Right kidney (tissue), 1 donor: Measurements from ENCODE around the gene CLCN2.
A peak's percentile ranks its signal among the peaks of the same experiment; 100 is the strongest.

Source experiments
- DNase-seq: peaks from one replicate; pipeline ENCODE4 v3.0.0-alpha.2; 2016

The CLCN2 gene

DNA sequence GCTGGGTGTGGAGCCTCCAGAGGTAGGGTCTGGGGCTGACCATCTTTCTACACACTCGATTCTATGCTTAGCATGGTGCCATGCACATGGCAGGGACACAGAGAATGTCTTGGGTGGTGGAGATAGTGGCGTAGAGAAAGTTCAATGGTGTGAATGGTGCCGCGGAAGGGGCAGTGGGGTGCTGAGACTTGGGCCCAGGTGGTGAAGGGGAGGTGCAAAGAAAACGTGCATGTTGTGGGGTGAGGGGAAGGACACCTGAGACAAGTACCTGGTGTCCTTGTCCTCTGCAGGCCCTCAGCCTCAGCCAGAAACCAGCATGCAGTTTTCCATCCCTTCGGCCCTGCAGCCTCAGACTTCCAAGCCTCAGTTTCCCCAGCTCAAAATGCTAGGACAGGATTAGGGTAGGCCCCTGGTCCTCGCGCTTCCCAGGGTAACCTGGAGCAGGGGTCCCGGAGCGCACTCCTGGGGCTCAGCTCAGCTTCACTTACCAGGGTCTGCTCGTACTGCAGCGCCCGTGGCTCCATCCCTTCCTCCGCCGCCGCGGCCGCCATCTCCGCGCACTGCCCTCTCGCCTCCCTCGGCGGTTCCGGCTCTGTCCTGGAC is 375 bp downstream of the CLCN2 start:
- DNase-seq: peak; percentile 82

DNA sequence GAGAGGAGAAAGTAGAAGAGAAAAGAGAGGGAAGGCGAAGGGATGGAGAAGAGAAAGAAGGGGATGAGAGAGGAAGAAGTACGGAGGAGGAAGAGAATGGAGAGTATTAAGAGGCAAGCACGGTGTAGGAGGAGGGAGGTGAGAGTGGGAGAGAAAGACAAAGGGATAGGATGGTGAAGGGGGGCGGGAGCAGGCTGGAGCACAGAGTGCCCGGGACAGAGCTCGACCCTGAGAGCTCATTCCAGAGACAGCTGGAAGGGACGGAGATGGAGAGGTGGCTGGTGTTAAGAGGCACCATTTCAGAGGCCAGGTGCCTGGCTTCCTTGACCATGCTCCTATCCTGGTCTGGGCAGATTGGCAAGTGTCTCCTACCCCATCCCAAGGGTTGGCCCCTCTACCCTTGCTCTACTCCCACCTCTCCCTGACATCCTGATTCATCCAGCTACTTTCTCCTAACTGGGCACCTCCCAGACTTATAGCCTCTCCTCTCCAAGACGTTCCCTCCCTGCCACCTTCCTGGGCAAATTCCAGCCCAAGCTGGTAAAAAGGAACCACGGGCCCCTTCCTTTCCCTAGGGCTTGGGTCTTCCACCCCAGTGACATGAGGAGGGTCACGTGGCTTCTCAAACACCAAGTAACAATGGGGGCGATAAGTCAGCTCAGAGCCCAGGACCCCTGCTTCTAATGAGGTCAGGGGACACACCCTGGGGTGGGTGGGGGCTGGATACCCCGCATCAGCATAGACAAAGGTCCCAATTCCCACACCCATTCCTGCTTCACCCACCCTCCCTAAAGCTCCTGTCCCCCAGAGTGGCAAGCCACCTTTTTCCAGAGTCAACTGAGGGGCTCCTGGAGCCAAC is 1.1 kb downstream of the CLCN2 start:
- no peak for DNase-seq

DNA sequence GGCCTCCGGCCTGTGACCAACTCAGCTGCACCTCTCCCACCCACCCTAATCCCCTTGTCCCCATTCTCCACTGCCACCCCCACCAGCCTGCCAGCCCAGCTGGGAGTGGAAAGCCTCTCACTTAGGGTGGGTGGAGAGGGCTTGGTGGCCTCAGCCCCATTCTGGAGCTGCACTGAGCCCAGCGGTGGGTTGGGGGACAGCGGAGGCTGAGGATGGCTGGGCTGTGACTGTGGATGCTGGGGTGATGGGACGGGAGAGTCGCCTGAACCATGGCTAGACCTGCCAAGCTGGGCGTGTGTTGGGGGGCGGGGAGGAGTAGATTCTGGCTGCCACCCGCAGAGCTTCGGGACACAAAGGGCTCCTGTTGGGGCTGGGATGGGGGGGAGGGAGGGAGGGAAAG is 1.8 kb downstream of the CLCN2 start:
- no peak for DNase-seq

DNA sequence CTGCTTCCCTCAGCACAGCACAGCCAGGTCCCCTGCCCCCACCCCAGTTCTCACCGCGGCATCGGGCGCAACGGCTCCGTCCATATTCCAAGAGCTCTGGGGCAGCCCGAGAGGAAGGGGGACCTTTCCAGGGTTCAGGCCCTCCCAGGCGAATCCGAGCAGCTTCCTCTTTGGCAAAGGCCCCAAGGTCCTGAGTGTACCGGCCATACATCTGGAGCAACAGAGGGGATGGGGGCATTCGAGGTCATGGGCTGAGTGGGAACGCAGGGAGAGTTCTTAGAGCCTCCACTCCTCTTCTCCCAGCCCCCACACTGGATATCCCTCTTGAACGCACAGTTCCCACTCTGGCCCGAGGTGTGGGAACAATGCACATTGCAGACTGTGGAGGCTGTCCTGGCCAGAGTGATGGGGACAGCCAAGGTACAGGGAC is 2.5 kb downstream of the CLCN2 start:
- no peak for DNase-seq

DNA sequence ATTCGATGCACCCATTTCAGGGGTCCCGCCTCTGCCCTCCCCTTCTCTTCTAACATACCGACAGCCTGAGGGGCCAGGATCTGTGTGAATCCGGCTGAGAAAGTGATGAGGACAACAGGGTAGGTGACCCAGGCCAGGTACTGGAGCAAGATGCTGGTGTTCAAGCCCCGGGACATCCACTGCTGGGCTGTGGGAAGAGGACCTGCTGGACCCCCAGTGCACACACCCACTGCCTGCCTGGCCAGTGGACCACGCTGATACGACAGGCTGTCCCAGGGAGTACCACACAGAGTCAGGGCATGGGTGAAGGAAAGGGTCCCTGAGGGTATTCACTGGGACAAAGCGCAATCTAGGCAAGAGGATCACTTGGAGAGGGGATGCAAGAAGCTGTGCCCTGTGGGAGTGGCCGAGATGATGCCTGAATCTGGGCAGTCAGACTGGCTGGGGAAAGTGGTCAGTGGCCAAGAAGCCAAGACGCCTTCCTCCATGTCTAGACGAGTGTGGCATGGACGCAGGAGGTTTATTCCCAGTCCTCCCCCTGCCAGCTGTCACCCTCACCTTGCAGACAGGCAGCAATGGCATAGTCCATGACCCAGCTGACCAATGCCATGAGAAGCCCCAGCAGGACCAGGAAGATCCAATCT is 3.2 kb downstream of the CLCN2 start:
- DNase-seq: no peak

DNA sequence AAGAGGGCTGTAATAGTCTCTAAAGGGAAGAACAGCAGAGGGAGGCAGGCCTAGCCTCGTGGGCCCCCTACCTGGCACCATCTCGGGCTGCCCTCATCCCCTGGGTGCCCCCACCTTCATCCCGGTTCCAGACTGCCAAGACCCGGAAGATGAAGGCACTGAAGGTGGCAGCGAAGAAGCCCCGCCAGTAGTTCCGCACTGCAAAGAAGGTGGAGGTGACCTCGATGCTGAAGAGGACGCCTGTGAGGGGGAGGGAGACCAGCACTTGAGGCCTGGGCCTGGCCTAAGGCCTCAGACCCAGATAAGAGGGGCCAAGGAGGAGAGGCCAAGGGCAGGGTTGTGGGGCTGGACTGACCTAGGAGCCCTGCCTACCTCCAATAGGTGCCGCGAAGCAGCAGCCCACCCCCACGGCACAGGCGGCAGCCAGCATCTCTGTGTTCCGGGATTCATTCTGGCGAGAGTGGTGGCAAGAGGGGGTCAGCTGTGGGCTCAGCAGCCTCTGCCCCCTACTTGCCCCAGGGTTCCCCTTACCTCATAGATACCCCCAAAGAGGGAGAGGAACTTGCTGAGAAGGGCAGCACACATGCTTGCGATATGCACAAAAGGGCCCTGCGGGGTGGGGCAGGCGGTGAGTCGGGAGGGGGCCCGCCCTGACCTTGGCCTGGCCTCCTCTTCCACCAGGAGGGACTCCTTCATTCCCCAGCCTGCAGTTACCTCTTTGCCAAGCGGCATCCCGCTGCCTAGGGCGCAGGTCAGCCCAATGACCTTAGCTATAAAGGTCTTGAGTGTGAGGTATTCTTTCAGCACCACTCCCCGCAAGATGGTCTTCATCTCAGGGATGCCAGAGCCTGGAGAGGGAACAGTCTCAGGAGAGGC is 3.9 kb downstream of the CLCN2 start:
- DNase-seq: no peak

DNA sequence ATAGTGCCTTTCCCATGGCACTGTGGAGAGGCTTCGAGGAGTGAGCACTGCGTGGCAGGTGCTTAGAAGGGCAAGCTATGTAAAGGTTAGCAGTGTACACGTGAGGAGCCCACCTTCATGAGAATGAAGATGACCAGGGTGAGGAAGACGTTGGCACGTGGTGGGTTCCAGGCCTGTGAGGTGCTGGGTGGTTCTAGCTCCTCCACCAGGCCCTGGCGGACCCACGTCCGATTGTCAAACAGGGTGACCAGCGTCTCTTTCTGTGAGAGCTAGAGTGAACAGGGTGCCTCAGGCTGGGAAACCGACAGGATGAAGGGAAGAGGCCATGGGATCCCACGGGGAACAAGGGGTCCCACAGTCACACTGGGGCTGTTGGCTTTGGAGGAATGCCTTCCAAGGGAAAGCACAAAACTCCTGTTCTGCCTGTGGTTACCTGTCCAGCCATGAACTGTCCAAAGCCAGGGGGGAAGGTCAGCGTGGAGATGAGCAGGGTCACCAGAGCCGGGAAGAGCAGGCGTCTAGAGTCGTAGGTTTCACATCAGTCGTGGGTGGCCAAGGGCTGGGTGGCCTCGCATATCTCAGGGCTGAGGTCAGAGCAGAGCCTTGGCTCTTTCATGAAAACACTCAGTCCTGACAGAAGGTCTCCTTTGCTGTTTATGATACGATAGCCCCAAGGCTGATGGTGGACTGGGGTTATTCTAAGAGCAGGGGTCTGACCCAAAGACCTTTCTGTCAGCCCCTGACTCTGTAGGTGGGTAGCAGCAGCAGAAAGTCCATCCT is 6.0 kb downstream of the CLCN2 start:
- DNase-seq: no peak

DNA sequence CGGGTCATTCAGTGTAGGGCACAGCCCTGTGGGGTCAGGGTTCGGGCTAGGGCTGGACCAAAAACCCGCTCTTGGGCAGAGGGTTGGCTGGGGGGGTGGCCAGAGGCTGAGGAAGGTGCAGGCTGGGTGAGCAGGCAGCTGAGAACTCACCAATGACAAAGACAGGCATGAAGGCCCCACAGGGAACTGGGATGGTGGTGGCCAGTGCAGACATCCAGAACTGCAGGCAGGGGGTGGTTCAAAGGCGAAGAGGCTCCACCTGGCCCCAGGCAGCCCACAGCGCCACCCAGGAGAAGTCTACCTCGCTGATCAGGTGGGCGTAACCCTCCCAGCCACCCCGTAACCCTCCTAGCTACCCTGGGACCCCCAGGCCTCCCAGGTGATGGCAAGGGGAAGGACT is 6.7 kb downstream of the CLCN2 start:
- no peak for DNase-seq

DNA sequence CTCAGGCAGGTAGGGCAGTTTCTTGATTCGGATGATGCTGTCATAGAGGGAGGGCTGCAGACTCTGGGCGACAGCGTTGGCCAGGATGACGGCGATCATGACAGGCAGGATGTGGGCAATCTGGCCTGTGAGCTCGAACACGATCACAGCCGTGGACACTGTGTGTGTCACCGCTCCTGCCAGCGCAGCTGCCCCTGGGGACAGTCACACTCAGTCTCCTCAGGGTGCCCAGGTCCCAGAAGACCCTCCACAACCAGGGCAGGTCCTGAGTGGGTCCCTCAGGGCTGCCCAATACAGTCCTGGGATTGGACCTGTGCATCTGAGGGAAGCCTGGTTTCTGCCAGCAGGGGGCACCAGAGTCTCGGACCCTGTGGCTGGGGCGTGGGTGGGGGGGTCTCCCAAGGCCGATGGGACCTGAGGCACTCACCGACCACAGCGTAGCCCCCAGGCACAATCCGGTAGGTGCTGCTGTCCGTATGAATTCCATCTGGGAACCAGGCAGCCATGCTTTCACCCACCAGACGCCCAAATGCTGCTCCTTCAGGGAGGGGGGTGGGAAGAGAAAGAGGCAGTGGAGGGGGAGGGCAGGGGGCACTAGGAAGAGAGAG is 7.2 kb downstream of the CLCN2 start:
- DNase-seq: peak; percentile 22

DNA sequence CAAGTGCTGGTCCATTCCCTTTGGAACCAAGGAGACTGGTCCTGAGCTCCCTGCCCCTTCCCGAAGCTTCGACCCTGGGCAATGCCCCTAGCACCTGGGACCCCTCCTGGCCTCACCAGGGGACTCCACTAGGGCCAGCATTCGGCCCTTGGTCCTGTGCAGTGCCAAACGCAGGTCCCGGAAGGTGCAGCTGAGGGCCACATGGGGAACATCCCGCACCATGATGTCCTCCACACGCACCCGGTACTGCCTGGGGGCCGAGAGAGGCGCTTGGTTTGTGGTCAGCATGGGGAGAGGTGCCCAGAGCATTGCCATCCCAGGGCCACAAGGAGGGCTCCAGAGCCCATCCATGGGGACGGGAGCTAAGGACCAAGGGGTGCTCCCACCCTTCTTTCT is 7.9 kb downstream of the CLCN2 start:
- no peak for DNase-seq

DNA sequence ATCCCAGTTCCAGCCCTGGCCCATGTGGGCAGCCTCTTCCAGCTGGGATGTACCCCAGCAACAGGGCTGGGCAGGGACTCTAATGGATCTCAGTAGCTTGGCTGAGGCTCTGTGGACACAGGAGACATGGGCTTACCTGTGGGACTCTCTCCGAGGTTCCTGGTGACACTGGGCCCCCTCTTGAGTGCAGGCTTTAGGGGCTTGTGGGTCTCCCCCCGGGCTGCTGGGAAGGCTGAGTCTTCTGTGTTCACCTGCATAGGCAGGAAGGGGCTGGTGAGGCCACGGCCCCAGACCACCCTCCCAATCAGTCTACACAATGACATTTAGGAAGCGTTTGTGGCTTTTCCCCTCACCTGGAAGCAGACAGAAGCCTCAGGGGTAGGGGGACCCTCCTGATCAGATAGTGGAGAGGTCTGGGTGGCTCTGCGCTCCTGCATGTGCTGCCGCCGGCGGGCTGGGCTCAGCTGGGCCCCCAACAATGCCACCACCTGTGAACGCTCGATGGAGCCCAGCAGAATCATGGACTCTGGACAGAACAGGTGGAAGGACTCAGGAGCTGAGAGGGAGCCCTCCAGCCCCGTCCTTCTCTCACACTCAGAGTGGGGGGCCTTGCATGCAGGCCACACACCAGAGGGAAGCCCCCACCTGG is 8.4 kb downstream of the CLCN2 start:
- no peak for DNase-seq

DNA sequence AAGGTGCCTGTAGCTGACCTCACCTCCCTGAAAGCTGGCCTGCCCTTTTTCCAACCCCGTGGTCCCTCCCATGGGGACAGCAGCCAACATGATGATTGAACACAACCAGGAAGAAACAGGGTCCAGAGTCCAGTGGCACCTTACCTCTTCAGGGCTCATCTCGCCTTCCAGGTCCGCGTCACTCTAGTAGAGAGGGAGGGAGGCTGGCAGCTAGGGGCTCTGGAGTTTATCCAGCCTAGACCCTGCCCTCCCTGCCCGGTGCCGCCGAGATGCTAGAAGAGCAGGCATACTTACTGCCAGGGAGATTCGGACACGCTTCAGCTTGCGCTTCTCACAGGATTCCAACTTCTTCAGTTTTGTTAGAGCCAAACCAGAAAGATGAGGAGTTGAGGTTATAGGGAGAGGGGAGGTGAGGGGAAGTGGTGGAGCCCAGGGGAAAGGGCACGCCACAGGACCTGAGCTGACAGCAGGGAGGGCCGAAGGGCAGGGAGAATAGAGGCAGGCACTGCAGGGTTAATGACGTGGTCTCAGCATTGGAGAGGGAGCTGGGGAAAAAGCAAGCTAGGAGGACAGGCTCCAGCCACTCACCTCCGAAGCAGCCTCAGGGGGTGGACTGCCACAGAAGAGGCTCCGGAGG is 9.1 kb downstream of the CLCN2 start:
- DNase-seq: no peak

DNA sequence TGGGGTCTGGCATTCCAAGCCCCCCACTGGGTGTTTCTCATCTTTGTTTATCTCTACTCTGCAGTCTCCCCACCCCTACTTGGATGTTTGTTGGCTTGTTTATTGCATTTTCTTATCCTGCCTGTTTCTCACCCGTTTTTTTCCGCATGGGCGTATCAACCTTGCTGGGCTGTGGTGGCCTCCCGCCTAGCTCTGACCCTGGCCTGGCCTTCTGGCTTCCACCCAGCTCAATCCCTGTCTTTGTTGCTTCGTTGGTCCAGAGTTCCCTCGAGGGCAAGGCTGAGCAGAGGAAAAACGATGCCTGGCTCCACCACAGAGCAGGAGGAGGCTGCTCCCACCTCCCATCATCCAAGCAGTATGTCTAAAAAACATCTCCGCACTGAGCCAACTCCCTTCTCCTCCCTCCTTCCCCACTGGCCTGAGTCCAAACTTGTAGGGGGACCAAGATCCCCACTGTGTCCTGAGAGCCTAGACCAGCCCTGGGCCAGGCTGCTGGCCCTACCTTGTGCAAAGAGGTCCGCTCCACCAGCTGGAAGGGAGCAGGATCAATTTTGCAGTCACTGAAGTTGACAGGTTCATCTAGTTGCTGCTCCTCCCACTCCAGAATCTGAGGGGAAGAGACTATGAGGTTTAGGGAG is 9.8 kb downstream of the CLCN2 start:
- no peak for DNase-seq

DNA sequence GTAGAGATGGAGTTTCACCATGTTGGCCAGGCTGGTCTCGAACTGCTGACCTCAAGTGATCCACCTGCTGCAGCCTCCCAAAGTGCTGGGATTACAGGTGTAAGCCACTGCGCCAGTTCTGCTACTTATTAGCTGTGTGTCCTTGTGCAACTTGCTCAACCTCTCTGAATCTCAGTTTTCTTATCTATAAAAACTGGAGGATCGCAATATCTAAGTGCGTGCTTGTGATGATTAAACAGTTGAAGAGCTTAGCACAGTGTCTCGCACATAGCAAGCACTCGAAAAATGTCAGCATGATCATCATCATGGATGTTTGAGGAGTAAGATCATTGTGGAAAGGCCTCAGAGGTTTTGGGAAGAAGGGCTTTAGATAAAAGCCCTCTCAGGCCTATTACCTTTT is 10.8 kb downstream of the CLCN2 start:
- no peak for DNase-seq

DNA sequence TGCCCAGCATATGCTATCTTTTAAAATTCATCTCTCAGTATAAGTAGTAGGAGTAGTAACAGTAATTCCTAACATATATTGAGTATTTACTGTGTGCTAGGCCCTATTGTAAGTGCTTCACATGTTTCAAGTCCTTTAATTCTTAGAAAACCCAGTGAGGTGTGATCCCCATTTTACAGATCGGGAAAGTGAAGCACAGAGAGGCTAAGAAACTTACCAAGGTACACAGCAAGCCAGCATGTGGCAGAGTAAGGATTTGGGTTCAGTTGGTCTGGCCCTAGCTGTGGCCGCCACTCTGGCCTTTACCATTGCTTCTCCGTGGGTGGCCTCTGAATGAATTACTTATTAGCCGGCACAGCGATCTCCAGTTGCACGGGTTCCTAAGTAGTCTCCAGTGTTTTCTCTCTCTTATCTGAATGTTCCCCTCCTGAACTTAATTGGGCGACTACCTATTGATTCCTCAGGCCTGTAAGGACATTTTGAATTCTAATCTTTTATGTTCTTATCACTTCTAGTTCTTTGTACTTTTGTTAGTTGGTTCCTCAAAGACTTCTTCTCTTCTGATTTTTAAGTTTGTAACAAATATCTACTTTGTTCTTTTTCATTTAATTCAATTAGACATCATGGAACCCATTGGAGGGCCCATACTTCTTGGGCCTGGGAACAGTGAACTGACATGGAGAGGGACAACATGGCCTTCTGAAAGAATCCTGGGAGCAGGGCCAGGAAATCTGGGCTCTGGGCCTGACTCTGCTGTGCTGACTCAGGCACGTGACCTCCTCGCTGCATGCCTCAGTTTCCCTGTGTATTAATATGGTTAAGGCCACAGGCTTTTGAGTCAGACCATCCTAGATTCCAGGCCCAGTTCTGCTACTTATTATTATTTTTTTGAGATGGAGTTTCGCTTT is 11.6 kb downstream of the CLCN2 start:
- no peak for DNase-seq

DNA sequence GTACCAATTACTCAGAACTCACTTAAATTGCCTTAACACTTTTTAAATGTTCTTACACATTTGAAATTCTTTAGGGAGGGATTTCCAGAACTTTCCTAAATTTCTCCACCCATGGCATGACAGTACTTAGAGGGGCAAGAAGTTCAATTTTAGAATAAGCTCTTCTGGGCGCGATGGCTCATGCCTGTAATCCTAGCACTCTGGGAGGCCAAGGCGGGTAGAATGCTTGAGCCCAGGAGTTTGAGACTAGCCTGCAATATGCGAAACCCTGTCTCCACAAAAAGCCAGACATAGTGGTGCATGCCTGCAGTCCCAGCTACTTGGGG is 13.4 kb downstream of the CLCN2 start:
- no peak for DNase-seq

DNA sequence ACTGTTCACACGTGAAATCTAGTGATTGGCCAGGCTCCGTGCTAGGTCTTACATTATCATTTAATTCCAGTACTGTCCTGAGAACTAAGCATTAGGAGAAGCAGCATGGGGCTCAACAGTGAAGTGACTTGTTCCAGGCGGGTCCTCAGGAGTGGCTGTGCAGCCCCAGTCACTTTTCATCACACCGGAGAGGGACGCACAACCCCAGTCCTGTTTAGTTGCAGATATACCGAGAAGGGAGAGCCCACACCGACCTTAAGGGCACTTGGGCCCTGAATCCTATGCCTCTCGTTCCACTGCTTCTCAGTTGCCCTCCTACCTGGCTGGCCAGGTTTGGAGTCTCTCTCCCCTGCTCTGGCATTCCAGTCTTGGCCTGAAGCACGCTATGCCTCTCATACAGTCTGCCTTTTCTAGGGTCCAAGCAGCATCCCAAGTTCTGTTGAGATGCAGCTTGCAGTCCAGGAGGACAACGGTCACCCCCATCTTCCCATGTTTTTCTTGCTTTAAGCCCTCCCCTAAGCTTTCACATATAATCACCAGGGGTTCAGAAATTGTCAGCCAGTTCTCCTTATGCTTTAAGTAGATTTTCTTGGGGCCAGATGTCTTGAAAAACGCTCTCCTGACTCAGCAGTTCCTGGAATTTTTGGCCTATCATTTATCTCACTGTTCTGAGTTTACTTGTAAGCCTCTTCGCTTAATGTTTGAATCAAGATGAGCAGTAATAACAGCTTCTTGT is 13.9 kb downstream of the CLCN2 start:
- no peak for DNase-seq
